GM18858 (cell line): ENCODE results near the gene EZH1.
"Not testable (repeated sequence)": the region's sequence is repeated elsewhere in the genome, so short reads cannot be mapped to it uniquely, and the experiment has no call there.

Source experiments
- ATAC-seq: cut with Tn5 transposase; IDR thresholded peaks from one replicate; pipeline ENCODE4 v1.9.1; 2021; ENCODE audit not compliant: unreplicated experiment

EZH1 gene

GRCh38 chr17:42773290-42774035 is 28.6 kb upstream of the EZH1 start, which contains the start of gene VPS25:
Gene VPS25, plus strand, starts transcription at chr17:42773449. Its CDS starts 27 bp downstream, at chr17:42773476.
- no peak for ATAC-seq

GRCh38 chr17:42772945-42773289 is 28.1 kb upstream of the EZH1 start:
- no peak for ATAC-seq

- not testable (repeated sequence) for ATAC-seq
Measured at GRCh38 chr17:42769964-42770363, 25.1 kb upstream of the EZH1 start.

- not testable (repeated sequence) for ATAC-seq
Measured at GRCh38 chr17:42768006-42768405, 23.2 kb upstream of the EZH1 start.

- no peak for ATAC-seq
Measured at GRCh38 chr17:42767512-42767911, 22.7 kb upstream of the EZH1 start.

- ATAC-seq, result no peak
Measured at GRCh38 chr17:42766124-42766523, 21.3 kb upstream of the EZH1 start.

GRCh38 chr17:42761638-42762037 is 16.8 kb upstream of the EZH1 start:
- ATAC-seq, result no peak

- no peak for ATAC-seq
Measured at GRCh38 chr17:42760652-42761581, 16.1 kb upstream of the EZH1 start, which contains the start of gene RAMP2. Gene RAMP2, plus strand, starts transcription at chr17:42761227. Its CDS starts 35 bp downstream, at chr17:42761262.

GRCh38 chr17:42759982-42760651 is 15.3 kb upstream of the EZH1 start:
- no peak for ATAC-seq

GRCh38 chr17:42754782-42755181 is 9.9 kb upstream of the EZH1 start:
- ATAC-seq, result no peak

GRCh38 chr17:42751628-42752027 is 6.8 kb upstream of the EZH1 start:
- ATAC-seq, result no peak

GRCh38 chr17:42750739-42751344 is 6.0 kb upstream of the EZH1 start:
- no peak for ATAC-seq

- ATAC-seq, result no peak
Measured at GRCh38 chr17:42748908-42749798, 4.3 kb upstream of the EZH1 start.

- ATAC-seq, result no peak
Measured at GRCh38 chr17:42748202-42748907, 3.5 kb upstream of the EZH1 start.

- peak; percentile 9 for ATAC-seq
Measured at GRCh38 chr17:42744283-42744805, 496 bp downstream of the EZH1 start.

- no peak for ATAC-seq
Measured at GRCh38 chr17:42743595-42744282, 1.1 kb downstream of the EZH1 start.

GRCh38 chr17:42742916-42743315 is 1.9 kb downstream of the EZH1 start:
- not testable (repeated sequence) for ATAC-seq

- ATAC-seq, result no peak
Measured at GRCh38 chr17:42740699-42741098, 4.1 kb downstream of the EZH1 start.
